SKM-1 (cell line): Measurements from ENCODE around the gene MACROD2.
"Not testable (repeated sequence)": the region's sequence is repeated elsewhere in the genome, so short reads cannot be mapped to it uniquely, and the experiment has no call there.

Experiments
- DNase-seq: peaks from one replicate; lab custom pipeline; 2025; ENCODE audit not compliant: unreplicated experiment; lab: John Stamatoyannopoulos, UW

Gene MACROD2

DNA sequence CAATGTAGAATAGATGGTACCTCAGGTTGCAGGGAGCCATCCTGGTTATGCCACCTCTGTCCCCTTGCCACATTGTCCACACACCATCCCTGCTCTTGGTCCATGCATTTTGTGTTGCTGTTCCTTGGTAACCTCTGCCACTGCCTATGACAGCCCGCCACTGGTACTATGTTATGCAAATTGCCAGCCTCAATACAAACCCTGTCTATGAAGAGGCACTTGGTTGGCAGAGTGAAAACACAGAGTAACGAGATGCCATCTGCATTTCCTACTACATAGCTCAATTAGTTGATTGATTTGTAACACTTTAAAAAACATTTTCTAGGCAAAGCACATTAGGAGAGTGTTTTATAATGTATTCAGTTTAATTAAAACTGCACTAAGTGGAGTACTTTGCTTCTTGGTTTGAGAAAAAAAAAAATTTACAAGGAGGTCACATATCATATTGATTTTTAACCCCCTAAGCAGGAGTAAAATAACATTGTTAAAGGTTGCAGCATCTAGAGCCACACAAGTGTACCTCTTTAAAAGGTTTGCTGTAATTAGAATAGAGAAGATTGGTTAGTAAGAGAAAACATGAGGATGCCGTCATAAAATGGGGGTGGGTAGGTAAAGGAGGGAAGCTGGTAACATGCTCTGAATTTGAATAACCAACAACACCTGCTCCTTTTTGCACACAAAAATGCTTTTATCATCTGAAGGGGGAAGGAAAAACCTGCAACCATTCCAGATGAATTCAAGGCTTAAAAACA, 1760.9 kb downstream of the MACROD2 start:
- DNase-seq, result no peak

DNA sequence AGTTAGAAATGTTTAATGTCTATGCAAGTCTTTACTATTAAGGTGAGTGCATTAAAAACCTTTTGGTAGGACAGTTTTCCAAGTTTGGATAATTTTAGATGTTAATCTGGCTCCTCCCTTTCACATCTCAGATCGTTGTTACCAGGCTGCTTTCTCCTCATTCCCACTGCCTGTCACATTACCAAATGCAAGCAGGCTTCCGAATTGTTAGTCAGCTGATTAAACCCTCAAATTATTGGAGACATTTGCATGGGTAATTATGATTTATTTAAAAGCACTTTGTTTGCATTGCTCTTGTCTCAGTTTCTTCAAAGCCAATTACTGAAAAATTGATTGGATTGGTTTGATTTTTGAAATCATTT, 1761.4 kb downstream of the MACROD2 start:
- no peak for DNase-seq

- DNase-seq, result no peak
These were observed 1764.3 kb downstream of the MACROD2 start for GRCh38 chr20:15759594-15759993.

GRCh38 chr20:15760001-15760621, 1764.8 kb downstream of the MACROD2 start:
- DNase-seq, result no peak

DNA sequence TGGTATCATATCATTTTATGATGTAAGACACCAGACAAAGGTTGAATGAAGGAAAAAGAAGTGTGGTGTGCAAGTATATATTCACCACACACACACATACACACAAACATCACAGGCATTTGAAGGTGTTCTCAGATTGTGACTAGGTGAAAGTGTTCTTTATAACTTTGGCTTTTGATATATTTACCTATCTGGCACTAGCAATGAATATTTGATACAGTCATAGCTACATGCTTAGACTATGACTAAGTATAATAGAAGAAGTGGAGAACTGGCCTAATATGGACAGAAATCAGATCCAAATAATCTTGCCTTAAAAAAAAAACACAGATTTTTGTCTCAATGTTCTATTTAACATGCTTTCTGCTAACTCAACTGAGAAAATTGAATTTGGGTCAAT, 1768.0 kb downstream of the MACROD2 start:
- no peak for DNase-seq

DNA sequence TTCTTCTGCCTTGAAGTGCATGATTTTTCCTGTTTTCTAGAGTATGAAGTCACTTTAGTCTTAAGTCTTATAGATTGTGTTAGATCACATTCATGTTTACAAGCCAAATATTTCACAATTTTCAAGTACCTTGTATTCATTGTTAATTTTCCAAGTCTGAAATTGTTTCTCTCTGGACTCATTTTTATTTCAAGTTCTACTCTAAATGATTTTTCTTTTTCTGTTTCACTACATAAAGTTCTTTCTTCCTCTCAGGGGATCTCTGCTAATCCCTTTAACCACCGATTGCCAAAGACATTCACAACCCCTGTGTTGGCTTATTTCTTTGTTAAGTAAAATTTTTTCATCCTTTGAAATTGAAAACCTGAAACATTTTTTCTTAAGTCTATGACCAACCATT, 1772.3 kb downstream of the MACROD2 start:
- no peak for DNase-seq

DNA sequence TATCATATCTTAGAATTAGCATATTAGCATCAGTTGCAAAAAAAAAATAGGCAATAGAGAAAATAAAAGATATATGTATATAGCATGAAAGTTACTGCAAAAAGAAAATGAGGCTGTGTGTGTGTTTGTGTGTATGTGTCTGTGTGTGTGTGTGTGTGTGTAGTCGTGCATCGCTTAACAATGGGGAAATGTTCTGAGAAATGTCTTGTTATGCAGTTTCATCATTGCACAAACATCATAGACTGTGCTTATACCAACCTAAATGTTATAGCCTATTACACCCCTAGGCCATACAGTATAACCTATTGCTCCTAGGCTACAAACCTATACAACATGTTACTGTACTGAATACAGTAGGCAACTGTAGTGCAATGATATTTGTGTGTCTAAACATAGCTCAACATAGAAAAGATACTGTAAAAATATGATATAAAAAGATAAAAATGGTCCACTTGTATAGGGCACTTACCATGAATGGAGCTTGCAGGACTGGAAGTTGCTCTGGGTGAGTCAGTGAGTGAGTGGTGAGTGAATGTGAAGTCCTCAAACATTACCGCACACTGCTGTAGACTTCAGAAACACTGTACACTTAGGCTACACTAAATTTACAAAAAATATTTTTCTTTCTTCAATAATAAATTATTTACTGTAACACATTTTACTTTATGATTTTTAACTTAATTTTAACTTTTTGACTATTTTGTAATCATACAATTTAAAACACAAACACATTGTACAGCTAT, 1772.9 kb downstream of the MACROD2 start:
- no peak for DNase-seq

DNA sequence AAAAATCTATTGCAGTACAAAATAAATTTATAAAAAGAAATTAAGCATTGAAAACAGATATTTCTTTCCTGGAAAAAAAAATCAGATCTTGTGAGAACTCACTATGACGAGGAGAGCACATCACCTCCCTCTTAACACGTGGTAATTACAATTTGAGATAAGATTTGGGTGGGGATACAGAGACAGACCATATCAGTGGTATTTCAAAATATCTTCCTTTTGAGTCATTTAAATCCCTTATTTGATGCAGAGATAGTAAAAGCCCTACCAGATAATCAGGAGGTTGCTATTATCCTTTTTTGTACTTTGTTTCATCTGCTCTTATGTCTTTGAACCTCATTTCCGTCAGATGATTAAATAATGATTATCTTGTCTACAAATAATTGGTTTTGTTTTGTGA, 1777.5 kb downstream of the MACROD2 start:
- DNase-seq, result no peak

DNA sequence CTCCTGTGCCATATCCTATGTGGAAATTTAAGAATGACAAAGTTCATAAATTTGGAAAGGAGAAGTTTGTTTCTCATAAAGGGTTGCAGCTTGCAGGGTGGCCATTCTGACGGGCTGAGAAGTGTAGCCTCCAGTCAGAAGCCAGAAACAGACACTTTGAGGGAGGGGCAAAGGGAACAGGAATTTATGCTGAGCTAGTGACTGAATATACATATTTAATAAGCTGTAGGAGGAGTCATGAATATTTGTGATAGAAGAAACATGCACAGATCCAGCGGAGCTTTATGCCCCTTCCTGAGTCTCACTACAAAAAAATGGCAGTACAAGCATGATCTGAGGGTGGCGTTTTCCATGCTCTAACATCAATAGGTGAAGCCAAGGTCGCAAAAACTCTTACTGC, 1779.6 kb downstream of the MACROD2 start:
- no peak for DNase-seq

DNA sequence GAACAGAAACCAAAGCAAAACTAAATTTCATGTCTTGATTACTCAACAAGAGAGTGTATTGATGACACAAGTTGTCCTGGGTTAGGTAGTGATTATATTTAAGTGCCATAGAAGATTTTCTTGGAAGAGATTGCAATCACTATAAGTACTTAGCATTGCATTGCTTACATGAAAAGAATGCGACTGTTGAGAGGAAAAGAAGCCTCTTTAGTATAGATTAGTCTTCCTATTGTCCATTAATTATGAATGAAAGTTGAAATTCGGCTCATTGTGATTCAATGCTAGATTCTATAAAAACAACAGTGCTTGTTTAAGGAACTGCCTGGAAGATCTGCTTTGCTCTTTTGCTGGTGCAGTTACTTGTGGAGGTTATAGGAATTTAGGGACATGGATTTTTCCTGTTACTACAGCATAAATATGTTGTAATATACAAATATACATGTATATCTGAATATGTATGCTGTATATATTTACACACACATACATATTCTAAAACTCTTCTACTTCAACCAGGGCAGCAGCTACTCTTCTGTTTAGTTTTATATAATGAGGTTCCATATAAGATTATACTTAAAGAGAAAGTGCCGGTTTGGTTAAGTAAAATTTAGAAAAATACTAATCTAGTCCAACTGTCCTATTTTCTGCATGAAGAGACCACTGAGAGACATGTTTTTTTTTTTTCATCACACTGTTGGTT, 1781.6 kb downstream of the MACROD2 start:
- no peak for DNase-seq

DNA sequence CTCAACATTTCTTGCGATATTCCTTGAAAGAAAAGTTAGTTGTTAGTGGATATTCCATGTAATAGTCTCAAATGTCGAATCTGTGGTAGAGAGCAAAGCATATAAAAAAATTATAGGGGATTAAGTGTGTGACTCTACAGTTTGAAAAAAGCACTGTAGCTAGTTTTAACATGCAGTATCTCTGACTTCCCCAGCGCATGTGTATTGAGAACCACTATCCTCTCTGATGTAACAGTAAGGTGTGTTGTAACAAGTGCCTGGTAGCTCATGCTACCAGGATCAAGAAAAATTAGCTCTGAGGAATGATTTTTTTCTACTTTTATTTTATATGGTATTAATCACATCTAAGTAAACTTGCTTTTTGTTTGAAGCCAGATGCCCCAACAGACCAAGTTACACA, 1788.7 kb downstream of the MACROD2 start:
- DNase-seq, result no peak

DNA sequence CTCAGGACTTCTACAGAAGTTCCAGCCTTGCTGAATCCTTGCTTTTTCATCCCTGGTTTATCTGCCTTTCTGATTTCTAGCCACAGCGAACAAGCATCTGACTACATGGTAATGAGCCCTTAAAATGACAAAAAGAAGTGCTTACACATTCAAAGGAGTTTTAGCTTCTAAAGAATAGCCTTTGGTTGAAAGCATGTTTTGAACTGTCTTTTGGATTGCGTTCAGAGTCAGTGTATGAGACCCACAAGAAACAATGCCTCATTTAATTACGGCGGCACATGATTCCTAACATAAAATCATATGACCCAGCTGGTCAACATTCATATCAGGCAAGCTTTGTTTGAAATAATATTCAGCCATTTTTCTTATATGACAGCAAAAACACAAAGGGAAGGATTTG, 1793.8 kb downstream of the MACROD2 start:
- DNase-seq, result no peak

DNA sequence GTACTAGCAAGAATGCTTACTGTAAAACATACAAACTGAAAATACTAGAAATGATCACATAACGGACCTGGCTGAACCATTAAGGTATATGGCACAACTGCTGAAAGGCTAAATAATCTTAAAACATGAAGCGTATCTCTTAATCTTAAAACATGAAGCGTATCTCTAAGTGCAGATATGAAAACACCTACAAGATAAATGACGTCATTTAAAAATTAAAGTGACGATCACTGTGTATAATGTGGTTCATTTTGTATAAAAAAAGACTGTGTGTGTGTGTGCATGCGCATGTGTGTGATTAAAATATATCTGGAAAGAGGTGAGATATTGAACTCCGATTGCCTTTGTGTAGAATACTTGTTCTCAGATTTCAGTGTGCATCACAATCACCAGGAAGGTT, 1797.5 kb downstream of the MACROD2 start:
- DNase-seq, result no peak

- DNase-seq, result no peak
These were observed 1799.1 kb downstream of the MACROD2 start for GRCh38 chr20:15794409-15794808.

DNA sequence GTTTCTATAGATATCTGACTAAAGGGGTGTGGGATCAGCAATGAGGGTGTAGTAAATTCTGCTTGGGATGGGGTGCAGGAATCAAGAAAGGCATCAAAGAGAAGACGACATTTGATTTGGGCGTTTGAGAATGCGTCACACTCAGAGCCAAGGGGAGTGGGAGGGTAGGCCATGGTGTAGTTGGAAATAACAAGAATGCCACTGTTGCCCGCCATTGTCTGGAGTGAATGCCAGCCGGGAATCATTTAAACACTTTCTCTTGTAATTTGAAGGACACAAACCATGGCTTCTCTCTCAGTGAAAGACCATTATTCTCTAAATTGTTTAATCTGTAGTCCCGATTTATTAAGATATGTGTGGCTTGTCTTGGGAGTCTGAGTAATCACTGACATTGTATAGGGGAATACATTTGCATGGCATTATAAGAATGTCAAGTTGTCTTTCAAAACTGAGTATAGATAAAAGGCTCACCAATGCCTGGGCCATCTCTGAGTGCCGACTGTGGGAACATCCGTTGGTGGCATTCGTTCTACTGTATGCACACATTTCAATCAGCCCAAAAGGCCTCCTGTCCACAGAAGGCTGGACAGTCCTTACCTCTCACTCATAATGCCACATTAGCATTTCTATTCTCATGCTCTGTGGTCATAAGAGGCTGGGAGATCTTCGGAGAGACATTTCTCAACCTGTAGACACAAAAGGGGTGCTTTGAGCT, 1800.1 kb downstream of the MACROD2 start:
- DNase-seq, result no peak

- no peak for DNase-seq
These were observed 1804.6 kb downstream of the MACROD2 start for GRCh38 chr20:15799871-15800270.

GRCh38 chr20:15802020-15802419, 1806.7 kb downstream of the MACROD2 start:
- DNase-seq, result no peak

DNA sequence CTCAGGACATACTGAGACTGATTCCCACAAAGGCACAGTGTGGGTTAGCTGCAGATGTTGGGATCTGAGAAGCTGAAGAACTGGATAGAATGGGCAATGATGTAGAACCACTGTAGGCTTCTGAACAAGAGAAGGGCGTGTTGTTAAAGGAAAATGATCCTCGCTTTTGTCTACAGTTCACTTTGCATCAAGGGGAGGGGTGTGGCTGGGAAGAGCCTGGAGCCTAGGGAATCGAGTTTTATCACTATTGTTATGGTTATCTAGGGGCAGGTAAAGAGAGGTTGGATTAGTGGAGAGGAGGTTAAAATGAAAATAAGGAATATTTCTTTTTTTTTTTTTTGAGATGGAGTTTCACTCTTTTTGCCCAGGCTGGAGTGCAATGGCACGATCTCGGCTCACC, 1809.8 kb downstream of the MACROD2 start:
- no peak for DNase-seq

DNA sequence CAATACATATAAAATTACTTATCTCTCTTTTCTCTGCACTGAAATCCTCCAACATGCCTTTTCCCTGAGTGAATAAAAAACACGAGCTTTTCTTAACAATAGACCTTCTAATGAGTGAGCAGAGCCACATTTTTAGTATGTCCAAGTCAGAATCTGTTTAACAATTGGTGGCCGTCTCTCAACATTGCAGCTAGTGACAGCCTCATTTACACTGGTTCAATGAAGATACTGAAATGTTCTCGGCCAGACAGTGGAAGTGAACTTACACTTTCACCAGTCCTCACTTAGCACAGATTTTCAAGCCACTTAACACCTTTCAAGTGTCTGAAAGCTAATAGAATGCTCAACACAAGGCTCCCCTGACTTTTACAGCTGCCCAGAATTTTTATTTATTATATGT, 1810.8 kb downstream of the MACROD2 start:
- no peak for DNase-seq

GRCh38 chr20:15807271-15807670, 1812.0 kb downstream of the MACROD2 start:
- DNase-seq, result no peak

DNA sequence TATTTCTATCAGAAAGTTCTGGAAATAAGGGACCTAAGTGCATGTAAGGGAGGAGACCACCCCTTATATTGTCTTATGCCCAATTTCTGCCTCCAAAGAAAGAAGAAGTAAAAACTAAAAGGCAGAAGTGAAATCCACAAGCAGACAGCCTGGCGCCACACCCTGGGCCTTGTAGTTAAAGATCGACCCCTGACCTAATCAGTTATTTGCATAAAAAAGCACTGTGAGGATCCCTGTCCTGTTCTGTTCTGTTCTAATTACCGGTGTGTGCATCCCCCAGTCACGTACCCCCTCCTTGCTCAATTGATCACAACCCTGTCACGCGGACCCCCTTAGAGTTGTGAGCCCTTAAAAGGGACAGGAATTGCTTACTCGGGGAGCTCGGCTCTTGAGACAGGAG, 1812.5 kb downstream of the MACROD2 start:
- not testable (repeated sequence) for DNase-seq
